HG03045 (cell line): Measurements from ENCODE around the gene NXN.
"Not testable (repeated sequence)": the region's sequence is repeated elsewhere in the genome, so short reads cannot be mapped to it uniquely, and the experiment has no call there.

ENCODE experiments used
- ATAC-seq: cut with Tn5 transposase; IDR thresholded peaks from one replicate; pipeline ENCODE4 v1.9.1; 2021; ENCODE audit warnings: mild to moderate bottlenecking, moderate library complexity; ENCODE audit not compliant: unreplicated experiment

The NXN gene

GRCh38 chr17:785901-786300 lies 193.7 kb downstream of the NXN start:
- not testable (repeated sequence) for ATAC-seq

- no peak for ATAC-seq
Measured at GRCh38 chr17:784143-784542, 195.4 kb downstream of the NXN start.

GRCh38 chr17:781805-782731 lies 197.5 kb downstream of the NXN start, which contains the start of the genes GLOD4 and MRM3:
TSS of gene GLOD4 (minus strand) at chr17:782280. CDS start at chr17:782255, 25 bp downstream.
TSS of gene MRM3 (plus strand) at chr17:782353. CDS start at chr17:782379, 26 bp downstream.
- peak; percentile 84 for ATAC-seq

- ATAC-seq: no peak
Measured at GRCh38 chr17:778096-778495, 201.5 kb downstream of the NXN start.

GRCh38 chr17:774313-774584 lies 205.3 kb downstream of the NXN start:
- ATAC-seq: no peak

GRCh38 chr17:773467-774312 lies 205.9 kb downstream of the NXN start:
- no peak for ATAC-seq

- ATAC-seq: no peak
Measured at GRCh38 chr17:773016-773415, 206.6 kb downstream of the NXN start.

GRCh38 chr17:767076-767475 lies 212.5 kb downstream of the NXN start:
- ATAC-seq: no peak

GRCh38 chr17:760371-760770 lies 219.2 kb downstream of the NXN start:
- ATAC-seq: no peak

- no peak for ATAC-seq
Measured at GRCh38 chr17:759964-760363, 219.6 kb downstream of the NXN start.

- ATAC-seq: not testable (repeated sequence)
Measured at GRCh38 chr17:756010-756567, 223.5 kb downstream of the NXN start.

GRCh38 chr17:755319-755961 lies 224.1 kb downstream of the NXN start:
- not testable (repeated sequence) for ATAC-seq

GRCh38 chr17:753418-753817 lies 226.2 kb downstream of the NXN start:
- ATAC-seq: no peak

- ATAC-seq: peak; percentile 2
Measured at GRCh38 chr17:752620-753219, 226.9 kb downstream of the NXN start.

- ATAC-seq: peak; percentile 89
Measured at GRCh38 chr17:752002-752619, 227.5 kb downstream of the NXN start, which contains the start of gene GEMIN4. TSS of gene GEMIN4 (minus strand) at chr17:752264. CDS start at chr17:752142, 122 bp downstream.

GRCh38 chr17:751269-752001 lies 228.1 kb downstream of the NXN start:
- ATAC-seq: peak; percentile 33

GRCh38 chr17:750431-751037 lies 229.0 kb downstream of the NXN start:
- no peak for ATAC-seq

GRCh38 chr17:749359-749758 lies 230.2 kb downstream of the NXN start:
- not testable (repeated sequence) for ATAC-seq
